HG02840 (cell line): ENCODE results near the gene NTMT1.
"Not testable (repeated sequence)": the region's sequence is repeated elsewhere in the genome, so short reads cannot be mapped to it uniquely, and the experiment has no call there.

ENCODE experiments used
- ATAC-seq: cut with Tn5 transposase; IDR thresholded peaks from one replicate; pipeline ENCODE4 v1.9.1; 2021; ENCODE audit warnings: mild to moderate bottlenecking, moderate library complexity, moderate number of reproducible peaks; ENCODE audit not compliant: unreplicated experiment, low FRiP score

Gene NTMT1

DNA sequence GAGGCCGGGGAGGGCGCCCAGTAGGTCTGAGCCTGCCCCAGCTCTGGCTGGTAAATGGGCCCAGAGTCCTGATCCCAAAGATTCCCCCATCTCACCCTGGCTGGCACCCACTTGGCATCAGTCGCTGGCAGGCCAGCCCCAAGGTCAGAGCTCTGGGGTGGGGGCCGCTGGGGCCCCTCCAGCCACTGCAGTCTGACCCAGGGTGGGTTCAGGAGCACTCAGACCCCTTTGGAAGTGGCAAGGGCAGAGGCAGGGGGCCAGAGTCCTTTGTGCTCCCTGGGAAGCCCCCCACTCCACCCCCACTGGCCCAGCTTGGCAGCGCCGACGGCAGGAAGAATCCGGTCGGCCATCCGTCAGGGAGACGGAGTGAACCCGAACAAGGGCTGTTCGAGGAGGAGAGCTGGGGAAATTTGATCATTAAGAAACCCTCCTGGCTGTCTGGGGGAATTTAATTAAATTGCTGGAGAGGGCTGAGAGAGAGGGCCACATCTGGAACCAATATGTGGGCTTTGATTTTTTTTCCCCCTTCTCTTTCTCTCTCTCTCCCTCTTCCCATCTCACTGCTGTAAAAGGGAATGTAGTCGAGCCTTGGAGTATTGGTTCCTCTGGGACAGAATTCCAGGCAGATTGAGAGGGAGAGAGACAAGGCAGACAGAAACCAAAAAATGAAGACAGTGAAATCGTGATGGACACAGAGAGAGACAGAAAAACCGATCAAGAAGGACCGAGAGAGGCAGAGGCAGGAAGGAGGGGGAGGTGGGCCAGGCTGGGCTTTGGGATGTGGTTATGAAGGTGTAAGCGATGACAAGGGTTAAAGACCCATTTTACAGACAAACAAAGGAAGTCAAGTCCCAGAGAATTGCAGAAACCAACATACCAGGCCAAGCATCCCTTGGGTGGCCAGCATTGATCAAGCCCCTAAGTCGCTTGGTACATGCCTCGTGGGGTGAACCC is 24.0 kb downstream of the NTMT1 start:
- no peak for ATAC-seq

DNA sequence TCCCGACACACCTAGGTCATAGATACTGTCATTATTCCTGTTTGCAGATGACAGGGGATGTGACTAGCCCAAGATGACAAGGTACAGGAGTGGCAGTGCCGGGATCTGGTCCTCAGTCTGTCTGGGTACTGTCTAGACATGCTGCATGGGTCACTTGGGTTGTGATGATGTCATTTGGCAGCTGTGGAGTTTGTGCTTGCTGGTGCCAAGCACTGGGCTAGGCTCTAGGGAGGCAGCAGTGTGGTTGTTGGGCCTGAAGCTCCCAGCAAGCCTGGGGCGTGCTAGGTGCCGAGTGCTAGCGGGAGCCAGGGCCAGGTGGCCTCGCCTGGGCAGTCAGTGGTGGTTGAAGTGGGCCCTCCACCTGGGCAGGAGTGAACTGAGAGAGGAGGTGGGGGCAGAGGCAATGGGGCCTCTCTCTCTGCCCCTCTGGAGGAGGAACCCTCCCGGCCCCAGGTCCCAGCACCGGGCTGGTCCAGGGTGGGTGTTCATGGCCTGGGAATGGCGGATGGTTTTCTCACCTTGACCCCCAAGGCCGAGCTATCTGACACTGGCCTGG is 24.8 kb downstream of the NTMT1 start:
- ATAC-seq = no peak

DNA sequence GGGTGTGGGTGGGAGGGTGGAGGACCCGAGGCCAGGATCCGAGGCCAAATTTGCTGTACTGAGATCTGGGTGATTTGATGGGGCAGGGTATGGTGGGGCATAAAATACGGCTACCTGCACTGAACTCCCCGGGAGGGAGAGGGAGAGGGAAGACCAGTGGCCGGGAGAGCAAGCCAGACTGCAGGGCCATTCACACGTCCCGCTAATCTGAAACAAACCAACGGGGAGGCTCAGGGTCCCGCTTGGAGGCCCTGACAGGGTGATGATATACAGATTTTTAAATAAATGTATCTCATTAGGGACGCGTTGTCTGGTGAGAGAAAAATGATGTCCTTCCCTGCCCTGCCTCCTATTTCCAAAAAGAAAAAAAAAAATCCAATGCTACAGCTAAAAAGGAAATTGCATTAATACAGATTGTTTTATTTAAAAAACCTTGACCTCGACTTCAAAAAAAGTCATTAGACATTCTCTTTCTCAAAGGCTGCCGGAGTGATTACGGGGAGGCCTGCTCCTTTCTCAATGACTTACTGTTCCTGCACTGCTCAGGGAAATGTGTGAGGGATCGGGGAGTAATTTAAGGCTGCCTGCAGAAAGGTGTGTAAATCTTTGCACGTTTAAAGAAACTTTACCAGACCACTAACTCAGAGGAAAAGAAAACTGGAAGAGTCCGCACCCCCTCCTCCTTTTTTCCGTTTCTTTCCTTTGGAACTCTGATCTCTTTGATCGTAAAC is 28.0 kb downstream of the NTMT1 start:
- no peak for ATAC-seq

DNA sequence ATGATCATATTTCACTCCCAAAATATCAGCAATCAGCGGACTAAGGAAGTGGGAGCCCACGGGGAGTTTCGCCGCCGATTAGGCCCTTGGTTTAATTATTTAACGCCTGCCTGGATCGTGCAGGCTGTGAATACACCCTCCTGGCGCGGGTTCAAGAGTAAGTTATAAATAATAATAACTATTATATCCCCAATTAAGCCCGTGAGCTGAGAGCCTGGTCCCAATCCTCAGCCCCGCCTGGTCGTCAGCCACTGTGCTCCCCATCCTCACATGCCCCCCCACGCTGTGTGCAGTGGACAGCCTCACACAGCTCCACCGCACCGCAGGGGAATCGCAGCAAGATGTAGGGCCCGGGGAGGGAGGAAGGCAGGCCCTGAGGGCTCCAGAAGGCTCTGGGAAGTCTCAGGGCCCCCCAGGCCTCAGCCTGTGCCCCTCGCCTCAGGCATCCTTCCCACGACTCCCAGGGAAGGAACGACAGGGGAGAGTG is 28.6 kb downstream of the NTMT1 start:
- ATAC-seq = no peak

DNA sequence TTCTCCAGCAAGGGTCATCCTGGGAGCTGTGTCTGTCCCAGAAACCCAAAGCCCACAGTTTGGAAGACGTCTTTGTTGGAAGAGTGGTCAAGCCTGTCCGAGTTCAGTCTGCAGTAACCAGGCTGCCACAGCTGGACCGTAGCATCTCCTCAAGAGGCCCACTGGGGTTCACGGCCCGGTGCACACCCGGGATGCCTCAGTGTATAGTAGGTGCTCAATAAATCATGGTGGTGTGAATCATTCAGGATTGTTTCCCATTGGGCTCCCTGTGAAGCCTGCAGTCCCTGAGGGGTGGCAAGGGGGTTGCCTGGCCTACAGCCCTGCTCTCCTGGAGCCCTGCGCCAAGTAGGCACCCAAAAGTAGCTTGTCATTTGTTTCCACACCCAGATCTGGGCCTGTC is 29.2 kb downstream of the NTMT1 start:
- no peak for ATAC-seq

DNA sequence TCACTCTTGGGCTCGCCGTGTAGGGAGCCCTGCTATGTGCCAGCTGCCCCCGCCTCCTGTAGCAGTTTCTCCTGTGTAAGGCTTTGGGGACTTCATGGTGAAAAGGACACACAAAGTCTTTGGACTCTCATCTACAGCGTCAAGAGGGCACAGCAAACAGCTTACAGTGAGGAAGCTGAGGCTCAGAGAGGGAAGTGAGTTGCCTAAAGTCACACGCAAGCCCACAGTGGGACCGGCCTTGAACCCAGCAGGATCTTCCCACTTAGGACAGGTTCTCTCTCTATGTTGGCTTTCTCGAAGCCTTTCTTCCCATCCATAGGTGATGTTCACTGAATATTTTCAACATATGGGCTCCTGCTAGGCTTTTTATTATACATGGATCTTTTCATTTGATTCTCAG is 29.7 kb downstream of the NTMT1 start:
- ATAC-seq = no peak

DNA sequence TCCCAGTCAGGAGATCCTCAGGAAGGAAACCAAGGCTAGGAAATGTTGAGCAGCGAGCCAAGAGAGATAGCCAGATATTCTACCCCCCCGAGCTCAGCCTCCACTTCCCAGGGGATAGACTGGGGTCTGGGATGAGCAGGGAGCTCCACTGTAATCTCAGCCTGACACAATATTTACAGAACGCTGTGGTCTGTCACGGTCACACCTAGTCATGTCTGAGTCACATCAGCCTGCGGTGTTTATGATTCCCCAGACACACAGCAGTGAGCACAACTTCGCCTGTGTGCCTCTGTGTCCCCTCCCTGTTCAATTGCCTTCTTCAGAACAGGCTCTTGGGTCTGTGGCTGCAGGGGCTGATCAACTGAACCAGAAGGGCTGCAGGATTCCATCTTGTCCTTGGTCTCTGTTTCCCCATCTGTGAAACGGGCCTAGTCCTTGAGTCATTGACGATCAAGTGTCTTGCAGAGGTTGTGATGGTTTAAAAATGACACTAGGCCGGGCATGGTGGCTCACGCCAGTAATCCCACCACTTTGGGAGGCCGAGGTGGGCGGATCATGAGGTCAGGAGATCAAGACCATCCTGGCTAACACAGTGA is 30.9 kb downstream of the NTMT1 start:
- no peak for ATAC-seq

DNA sequence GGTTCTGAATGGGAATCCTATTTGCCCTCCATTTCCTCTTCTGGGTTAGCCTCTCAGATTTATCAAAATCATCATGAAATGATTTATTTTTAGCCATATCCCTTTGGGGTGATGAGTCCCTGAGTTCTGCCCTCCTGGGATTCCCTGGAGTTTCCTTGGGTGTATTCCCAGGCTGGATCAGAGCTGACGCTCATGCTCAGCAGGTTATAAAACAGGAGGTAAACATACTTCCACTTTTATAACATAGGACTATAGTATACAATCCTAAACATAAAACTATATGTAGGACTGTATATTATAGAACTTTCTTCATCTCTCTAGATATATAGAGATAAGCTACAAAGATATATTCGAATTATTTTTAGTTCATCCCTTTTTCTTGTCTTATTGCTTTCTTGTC is 35.1 kb downstream of the NTMT1 start:
- ATAC-seq = no peak

DNA sequence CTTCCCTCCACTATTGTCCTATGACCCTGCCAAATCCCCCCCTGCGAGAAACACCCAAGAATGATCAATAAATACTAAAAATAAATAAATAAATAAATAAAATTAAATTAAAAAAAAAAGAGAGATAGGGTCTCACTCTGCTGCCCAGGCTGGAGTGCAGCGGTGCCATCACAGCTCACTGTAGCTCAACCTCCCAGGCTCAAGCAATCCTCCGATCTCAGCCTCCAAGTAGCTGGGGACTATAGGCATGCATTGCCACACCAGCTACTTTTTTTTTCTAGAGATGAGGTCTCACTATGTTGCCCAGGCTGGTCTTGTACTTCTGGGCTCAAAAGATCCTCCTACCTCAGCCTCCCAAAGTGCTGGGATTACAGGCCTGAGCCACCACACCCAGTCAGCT is 36.3 kb downstream of the NTMT1 start:
- ATAC-seq = not testable (repeated sequence)

DNA sequence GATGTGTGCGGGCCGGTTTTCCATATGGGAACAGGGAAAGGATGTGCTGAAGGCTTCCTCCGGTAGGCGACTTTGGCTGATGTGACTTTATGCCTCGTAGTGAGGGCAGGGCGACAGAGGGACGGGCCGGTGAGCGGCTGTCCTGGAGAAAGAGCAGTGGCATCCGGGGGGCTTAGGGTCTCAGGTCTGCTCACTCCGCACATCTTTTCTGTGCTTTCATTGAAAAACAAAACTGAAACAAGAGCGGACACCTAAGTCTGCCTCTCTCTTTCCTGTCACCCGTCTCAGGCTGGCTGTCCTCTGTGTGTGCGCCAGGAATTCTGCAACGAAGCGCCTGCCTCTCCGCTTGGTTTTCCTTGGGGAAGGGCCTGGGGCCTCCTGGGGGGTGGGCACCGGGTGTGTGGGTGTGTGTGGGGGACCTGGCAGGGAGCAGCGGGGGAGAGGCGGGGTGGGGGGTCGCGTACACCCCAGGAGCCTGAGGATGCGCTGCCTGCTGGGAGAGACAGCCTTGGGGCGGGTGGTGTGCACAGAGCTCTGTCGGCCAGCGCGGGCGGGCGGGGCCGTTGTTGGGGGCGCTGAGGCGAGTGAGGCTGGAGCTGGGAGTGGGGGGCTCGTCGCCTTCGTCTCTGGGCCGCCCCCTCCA is 38.9 kb downstream of the NTMT1 start:
- ATAC-seq = no peak

DNA sequence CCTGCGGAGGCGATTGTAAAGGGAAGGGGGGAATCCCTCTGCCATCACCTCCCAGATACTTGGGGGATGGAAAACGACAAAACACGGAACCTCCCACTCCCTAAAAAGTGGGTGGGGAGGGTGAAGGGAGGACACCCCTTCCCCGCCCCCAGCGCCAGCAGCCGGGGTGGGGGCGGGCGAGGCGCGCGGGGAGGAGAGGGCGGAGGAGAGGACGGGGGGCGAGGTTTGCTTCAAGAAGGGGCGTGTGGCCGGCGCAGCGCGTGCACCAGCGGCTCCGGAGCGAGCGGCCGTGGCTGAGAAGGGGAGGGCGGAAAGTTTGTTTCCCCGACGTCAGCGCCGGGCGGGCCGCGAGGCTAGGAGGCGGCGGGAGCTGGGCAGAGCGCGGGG is 39.4 kb downstream of the NTMT1 start, which contains the start of gene PRRX2:
Gene PRRX2 (plus strand): TSS at position 259 of the 387 bp plus-strand sequence. CDS start 221 bp downstream, outside the sequence.
- ATAC-seq = no peak

DNA sequence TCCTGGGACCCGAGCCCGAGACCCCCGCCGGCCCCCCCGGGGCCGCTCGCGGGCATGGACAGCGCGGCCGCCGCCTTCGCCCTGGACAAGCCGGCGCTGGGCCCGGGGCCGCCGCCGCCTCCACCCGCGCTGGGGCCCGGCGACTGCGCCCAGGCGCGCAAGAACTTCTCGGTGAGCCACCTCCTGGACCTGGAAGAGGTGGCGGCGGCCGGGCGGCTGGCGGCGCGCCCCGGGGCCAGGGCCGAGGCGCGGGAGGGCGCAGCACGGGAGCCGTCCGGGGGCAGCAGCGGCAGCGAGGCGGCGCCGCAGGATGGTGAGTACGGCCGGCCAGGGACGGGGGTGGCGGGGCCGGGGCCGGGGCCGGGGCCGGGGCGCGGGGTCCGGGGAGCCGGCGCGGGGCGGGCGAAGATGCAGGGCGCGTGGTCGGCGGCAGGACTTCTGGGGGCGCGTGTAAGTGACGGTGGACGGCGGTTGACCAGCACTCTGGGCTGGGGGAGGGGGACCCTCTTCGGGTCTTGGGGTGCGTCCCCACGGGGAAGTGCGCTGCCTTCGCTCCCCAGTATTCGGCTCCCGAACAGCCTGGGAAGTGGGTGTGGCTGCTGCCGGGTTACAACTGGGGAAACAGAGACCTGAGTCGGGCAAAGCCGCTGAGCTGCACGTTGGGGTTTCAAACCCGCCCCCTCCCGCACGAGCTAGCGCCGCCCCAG is 40.0 kb downstream of the NTMT1 start:
- no peak for ATAC-seq

DNA sequence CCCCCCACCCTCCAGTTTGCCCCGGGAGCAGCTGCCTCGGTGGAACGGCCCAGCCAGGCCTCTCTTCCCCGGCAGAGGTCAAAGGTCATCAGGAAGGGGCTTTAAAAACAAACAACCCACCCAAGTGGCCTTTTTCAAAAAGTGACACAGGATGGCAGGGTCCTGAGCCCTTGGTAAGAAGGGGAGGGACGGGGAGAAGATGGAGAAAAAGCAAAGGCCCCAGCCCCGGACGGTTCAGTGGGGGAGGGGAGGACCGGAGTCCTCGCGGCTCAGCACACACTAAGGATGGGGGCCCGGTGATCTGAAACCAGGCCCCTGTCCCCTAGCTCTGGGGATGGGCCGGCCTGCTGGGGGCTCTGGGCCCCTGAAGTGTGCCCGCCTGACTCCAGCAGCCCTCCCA is 40.6 kb downstream of the NTMT1 start:
- no peak for ATAC-seq

DNA sequence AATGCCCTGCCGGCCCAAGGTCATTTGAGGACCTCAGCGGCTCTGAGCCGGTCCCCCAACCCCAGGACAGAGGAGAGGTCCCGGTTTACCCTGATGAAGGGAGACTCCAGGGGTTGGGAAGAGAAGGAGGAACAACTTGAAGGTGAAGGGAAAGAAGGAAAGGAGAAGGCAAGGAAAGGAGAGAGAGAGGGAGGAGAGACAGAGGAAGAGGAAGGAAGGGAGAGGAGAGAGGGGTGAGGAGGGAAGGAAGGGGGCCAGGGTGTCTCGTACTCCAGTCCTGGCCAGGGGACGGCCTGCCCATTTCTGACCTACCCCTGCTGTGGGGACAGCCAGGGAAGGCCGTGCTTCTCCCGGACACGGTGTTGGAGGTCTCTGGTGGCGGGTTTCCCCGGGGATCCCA is 41.4 kb downstream of the NTMT1 start:
- ATAC-seq = no peak

DNA sequence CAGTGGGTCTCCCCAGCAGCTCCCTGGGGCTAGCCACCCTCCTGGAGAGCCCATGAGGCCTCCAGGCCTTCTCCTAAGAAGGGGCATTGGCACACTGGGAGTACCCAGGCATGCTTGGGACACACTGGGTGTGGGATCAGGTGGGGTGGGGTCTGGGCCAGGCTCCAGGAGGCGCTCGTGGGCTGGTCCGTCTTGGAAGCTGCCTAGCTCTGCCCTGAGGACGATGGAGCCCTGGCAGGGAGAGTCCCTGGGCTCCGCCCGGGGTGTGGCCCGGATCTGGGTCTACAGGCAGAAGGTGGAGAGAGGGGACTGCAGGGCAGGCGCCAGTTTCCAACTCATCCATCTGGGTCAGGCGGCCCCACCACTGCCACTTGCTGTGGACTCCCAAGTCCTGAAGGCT is 41.9 kb downstream of the NTMT1 start:
- ATAC-seq = no peak

DNA sequence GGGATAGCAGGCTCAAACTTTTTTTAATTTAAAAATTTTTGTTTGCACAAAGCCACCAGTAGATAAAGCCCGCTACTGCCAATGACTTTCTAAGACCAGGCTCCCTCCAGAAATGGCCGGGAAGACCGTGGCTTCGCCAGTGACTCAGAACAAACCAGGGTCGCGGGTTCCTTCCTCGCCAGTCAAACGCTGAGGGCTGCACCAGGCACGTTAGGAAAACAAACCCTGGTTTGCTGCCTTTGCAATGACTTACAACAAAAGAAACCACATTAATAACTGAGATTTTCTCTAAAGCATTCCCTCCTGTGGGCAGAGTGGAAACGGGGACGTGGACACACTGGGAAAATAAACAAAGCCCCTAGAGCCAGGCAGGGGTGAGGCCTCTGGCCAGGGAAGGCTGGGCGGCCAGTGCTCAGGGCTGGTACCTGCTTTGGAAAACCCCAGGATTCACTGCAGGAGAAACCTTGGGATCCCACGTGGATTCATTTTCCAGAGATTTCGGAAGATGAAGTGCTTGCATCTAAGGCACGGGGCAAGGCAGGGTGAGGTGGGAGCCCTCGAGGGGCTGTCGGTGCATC is 43.3 kb downstream of the NTMT1 start:
- no peak for ATAC-seq

DNA sequence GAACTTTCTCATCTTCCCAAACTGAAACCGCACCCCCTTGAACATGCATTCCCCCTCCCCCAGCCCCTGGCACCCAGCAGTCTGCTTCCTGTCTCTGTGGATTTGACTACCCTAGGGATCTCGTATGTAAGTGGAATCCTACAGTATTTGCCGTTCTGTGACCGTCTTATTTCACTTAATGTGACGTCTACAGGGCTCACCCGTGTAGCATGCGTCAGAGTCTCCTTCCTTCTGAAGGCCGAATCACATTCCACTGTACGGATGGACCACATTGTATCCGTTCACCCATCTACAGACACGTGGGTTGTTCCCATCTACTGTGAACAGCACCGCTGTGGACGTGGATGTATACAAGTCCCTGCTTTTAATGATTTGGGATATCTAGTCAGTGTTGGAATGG is 44.0 kb downstream of the NTMT1 start:
- no peak for ATAC-seq

DNA sequence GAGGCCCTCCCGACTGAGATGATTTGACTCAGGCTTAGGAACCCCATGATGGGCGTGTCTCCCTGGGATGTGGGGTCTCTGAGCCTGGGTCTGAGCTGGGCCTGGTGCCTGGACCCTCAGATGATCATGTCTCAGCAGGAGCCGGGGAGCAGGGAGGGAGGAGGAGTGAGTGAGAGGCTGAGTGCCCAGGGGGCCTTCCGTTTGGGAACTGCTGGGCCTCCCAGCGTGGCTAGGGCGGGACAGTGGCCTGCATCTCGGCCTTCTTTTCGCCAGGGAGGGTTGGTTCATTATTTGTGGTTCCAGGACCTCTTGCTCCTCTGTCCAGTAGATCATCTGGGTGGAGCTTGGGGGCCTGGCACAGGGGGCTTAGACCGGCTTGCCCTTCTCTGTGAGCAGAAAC is 45.1 kb downstream of the NTMT1 start:
- ATAC-seq = no peak

DNA sequence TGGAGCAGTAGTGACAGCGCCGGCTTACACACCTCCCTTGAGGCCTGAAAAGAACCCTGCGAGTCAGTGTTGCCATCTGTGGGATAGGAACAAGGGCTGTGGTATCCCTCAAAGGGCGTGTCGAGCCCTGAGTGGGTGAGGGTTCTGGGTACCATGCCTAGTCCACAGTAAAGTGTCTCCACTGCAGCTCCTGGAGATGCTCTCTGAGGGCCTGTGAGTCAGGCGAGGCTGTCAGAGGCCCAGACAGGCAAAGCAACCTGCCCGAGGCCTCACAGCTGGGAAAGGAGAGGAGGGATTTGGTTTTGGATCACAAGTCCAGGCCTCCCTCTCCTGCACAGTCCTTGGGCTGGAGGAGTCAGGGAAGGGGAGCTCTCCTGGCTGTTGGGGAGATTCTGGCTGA is 45.6 kb downstream of the NTMT1 start:
- no peak for ATAC-seq
